Keratinocyte (primary cell): ENCODE results near the gene PEMT.

ENCODE experiments used
- EZH2 ChIP-seq: IDR thresholded peaks from one replicate; pipeline ENCODE4 v1.6.1; 2012; ENCODE audit warnings: inconsistent platforms, mild to moderate bottlenecking, low read length, moderate library complexity
- TF ChIP-seq, protein P1 (sequence below), 3 experiments: IDR thresholded peaks in 1 of 3; conservative IDR thresholded peaks in 1 of 3; optimal IDR thresholded peaks in 1 of 3; 2 replicates in 2 of 3; 3 replicates in 1 of 3; pipeline versions ENCODE3 to v1.5.1; 2011; ENCODE audit warnings: low read length in 3 of 3, mild to moderate bottlenecking in 3 of 3, moderate library complexity in 2 of 3, control low read depth in 1 of 3, inconsistent platforms in 1 of 3; ENCODE audit not compliant: insufficient read depth in 2 of 3; ENCODE audit errors: extremely low read depth in 1 of 3

DNA sequence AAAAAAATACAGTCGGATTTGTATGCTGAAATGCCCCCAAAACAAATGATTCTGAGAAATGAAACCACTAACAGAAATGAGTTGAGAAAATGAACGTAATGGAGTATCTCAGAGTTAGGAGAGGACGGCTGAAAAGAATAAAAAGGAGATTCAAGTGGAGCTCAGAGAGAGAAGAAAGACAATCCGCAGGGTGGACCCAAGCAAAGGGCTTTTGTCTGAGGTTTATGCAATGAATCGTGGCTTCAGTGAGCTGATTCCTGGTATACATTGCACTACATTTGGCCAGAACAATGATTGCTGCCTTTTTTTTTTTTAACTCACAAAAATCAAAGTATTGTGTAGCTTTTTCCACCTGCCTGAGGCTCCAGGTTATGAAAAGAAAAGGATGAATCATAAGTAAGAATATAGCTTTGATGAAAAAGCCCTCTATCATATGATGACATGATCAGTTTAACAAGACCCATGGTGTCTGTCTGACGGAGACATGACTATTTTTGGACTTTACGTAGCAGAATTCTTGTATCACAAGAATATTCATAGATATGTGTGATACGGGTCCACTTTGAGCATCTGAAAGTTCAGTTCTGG lies 119.1 kb downstream of the PEMT start:
- TF ChIP-seq, protein P1, sequence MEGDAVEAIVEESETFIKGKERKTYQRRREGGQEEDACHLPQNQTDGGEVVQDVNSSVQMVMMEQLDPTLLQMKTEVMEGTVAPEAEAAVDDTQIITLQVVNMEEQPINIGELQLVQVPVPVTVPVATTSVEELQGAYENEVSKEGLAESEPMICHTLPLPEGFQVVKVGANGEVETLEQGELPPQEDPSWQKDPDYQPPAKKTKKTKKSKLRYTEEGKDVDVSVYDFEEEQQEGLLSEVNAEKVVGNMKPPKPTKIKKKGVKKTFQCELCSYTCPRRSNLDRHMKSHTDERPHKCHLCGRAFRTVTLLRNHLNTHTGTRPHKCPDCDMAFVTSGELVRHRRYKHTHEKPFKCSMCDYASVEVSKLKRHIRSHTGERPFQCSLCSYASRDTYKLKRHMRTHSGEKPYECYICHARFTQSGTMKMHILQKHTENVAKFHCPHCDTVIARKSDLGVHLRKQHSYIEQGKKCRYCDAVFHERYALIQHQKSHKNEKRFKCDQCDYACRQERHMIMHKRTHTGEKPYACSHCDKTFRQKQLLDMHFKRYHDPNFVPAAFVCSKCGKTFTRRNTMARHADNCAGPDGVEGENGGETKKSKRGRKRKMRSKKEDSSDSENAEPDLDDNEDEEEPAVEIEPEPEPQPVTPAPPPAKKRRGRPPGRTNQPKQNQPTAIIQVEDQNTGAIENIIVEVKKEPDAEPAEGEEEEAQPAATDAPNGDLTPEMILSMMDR (optimal IDR thresholded peaks at IDR 0.05 in 1 of 3, IDR thresholded peaks at IDR 0.05 in 1 of 3, conservative IDR thresholded peaks at IDR 0.05 in 1 of 3; ENCODE audit: extremely low read depth in 1 of 3, insufficient read depth in 2 of 3, low read length in 3 of 3), result no peak
- no peak for TF ChIP-seq EZH2
